HEK293 (cell line): Measurements from ENCODE around the gene ITPKB.

ENCODE experiments used
- CTCF ChIA-PET: fragments of 350-600 bp; formaldehyde crosslinking; extraction: SDS; loops from one replicate; lab custom pipeline; 2021; ENCODE audit warnings: antibody characterized with exemption; lab: Yijun Ruan, JAX
- POLR2A ChIA-PET: fragments of 300-600 bp; formaldehyde crosslinking; extraction: SDS; loops from one replicate; lab custom pipeline; 2020; ENCODE audit warnings: antibody characterized with exemption, inconsistent platforms; lab: Yijun Ruan, JAX
- H3K27ac ChIP-seq: fragments of 200-500 bp; sonication (Bioruptor generic); 2 replicates; pipeline ENCODE4 v1.5.1; 2014; ENCODE audit warnings: low read depth, low read length, control low read depth, inconsistent platforms; ENCODE audit errors: extremely low read depth
- H3K36me3 ChIP-seq, 2 experiments: fragments of 200-500 bp in 1 of 2; sonication (Bioruptor generic) in 1 of 2; 1 replicate in 1 of 2; 2 replicates in 1 of 2; pipeline ENCODE4 v1.5.1; 2014 to 2017; ENCODE audit warnings: inconsistent platforms in 2 of 2, low read length in 2 of 2; ENCODE audit not compliant: control insufficient read depth in 2 of 2, insufficient read depth in 1 of 2
- H3K4me1 ChIP-seq: fragments of 200-500 bp; sonication (Bioruptor generic); 2 replicates; pipeline ENCODE4 v1.5.1; 2014; ENCODE audit warnings: mild to moderate bottlenecking, low read length, inconsistent platforms; ENCODE audit not compliant: control insufficient read depth, insufficient read depth
- H3K4me3 ChIP-seq: 2 replicates; pipeline ENCODE4 v1.5.1; 2011; ENCODE audit warnings: low read depth, mild to moderate bottlenecking, control low read depth, low read length, moderate library complexity
- H3K9me3 ChIP-seq: fragments of 200-500 bp; sonication (Bioruptor generic); 2 replicates; pipeline ENCODE4 v1.5.1; 2014; ENCODE audit warnings: low read depth, low read length, inconsistent platforms; ENCODE audit not compliant: control insufficient read depth, insufficient read depth
- SP2 ChIP-seq: fragments of 450-650 bp; formaldehyde crosslinking; IDR thresholded peaks from 2 replicates; pipeline ENCODE4 v1.5.1; 2016; ENCODE audit warnings: missing biosample characterization, missing genetic modification characterization
- ZNF132 ChIP-seq: fragments of 450-650 bp; formaldehyde crosslinking; IDR thresholded peaks from 2 replicates; pipeline ENCODE4 v1.5.1; 2017; ENCODE audit warnings: missing biosample characterization, missing genetic modification characterization, borderline replicate concordance
- ZNF146 ChIP-seq: fragments of 450-650 bp; formaldehyde crosslinking; IDR thresholded peaks from 2 replicates; pipeline ENCODE4 v1.5.1; 2016; ENCODE audit warnings: missing biosample characterization, missing genetic modification characterization
- ZNF292 ChIP-seq: fragments of 450-650 bp; formaldehyde crosslinking; IDR thresholded peaks from 2 replicates; pipeline ENCODE4 v1.5.1; 2016; ENCODE audit warnings: low read depth, missing biosample characterization, missing genetic modification characterization, borderline replicate concordance
- ZNF37A ChIP-seq: fragments of 450-650 bp; IDR thresholded peaks from 2 replicates; pipeline ENCODE4 v1.5.1; 2018; ENCODE audit warnings: missing biosample characterization, missing genetic modification characterization
- ZNF391 ChIP-seq: fragments of 450-650 bp; formaldehyde crosslinking; IDR thresholded peaks from 2 replicates; pipeline ENCODE4 v1.5.1; 2016; ENCODE audit warnings: low read depth, missing biosample characterization, missing genetic modification characterization, borderline replicate concordance
- ZNF423 ChIP-seq: fragments of 450-650 bp; formaldehyde crosslinking; IDR thresholded peaks from 2 replicates; pipeline ENCODE4 v1.5.1; 2016; ENCODE audit warnings: missing biosample characterization, missing genetic modification characterization
- ZNF426 ChIP-seq: fragments of 450-650 bp; formaldehyde crosslinking; IDR thresholded peaks from 2 replicates; pipeline ENCODE4 v1.5.1; 2017; ENCODE audit warnings: missing biosample characterization, missing genetic modification characterization, mild to moderate bottlenecking, inconsistent platforms, moderate library complexity
- ZNF626 ChIP-seq: fragments of 450-650 bp; sonication (Bioruptor Pico); formaldehyde crosslinking; IDR thresholded peaks from 2 replicates; pipeline ENCODE4 v1.5.1; 2018; ENCODE audit warnings: missing biosample characterization, missing genetic modification characterization, inconsistent platforms
- ZNF837 ChIP-seq: fragments of 450-650 bp; formaldehyde crosslinking; IDR thresholded peaks from 2 replicates; pipeline ENCODE4 v1.5.1; 2016; ENCODE audit warnings: missing biosample characterization, missing genetic modification characterization
- ZSCAN23 ChIP-seq: fragments of 450-650 bp; formaldehyde crosslinking; IDR thresholded peaks from 2 replicates; pipeline ENCODE4 v1.5.1; 2016; ENCODE audit warnings: missing biosample characterization, missing genetic modification characterization
- TF ChIP-seq, protein P1 (sequence below): fragments of 450-650 bp; formaldehyde crosslinking; IDR thresholded peaks from 2 replicates; pipeline ENCODE4 v1.5.1; 2016; ENCODE audit warnings: missing biosample characterization, missing genetic modification characterization
- TF ChIP-seq, protein P2 (sequence below): fragments of 450-650 bp; formaldehyde crosslinking; IDR thresholded peaks from 2 replicates; pipeline ENCODE4 v1.5.1; 2016; ENCODE audit warnings: missing biosample characterization, missing genetic modification characterization, borderline replicate concordance
- TF ChIP-seq, protein P3 (sequence below): fragments of 450-650 bp; formaldehyde crosslinking; IDR thresholded peaks from 2 replicates; pipeline ENCODE4 v1.5.1; 2016; ENCODE audit warnings: missing biosample characterization, missing genetic modification characterization
- TF ChIP-seq, protein P4 (sequence below): fragments of 450-650 bp; formaldehyde crosslinking; IDR thresholded peaks from 2 replicates; pipeline ENCODE4 v1.5.1; 2017; ENCODE audit warnings: missing biosample characterization, missing genetic modification characterization

ITPKB gene

DNA sequence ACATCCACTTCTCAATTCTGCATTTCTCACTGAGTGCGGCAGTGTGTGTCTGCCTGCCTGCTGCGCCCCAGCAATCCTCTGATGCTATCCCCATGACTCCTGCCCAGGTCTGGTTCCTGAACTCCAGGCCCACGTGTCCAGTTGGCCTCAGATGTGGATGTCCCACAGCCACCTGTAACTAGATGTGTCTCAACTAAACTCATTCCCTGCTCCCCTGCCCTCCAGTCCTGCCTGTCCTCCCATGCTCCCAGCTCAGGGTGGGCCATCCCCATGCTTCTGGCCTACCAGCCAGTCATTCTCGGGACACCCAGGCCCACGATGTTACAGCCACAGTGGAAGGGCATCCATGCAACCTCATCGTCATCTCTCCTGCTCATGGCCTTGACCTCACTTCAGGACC, 113.8 kb downstream of the ITPKB start:
- no peak for TF ChIP-seq ZNF146 (tag by site-specific recombination)
- TF ChIP-seq, all 188 proteins: peak for 0
- no peaks in the 10 kb centered on the region for H3K9me3 ChIP-seq
- ChIA-PET POLR2A (no interaction called here), CTCF (interaction anchor here (0.6 to 3.3 kb wide), 11 partner anchors 8 to 237 kb away, joined by 3 to 30 read pairs (median 5); no protein-coding TSS in a partner anchor)
- no peaks in the 10 kb centered on the region for H3K4me1 ChIP-seq
- H3K36me3 ChIP-seq, result no peaks in the 10 kb centered on the region
- no peak overlapping the region for H3K27ac ChIP-seq
- H3K4me3 ChIP-seq, result no peak overlapping the region

DNA sequence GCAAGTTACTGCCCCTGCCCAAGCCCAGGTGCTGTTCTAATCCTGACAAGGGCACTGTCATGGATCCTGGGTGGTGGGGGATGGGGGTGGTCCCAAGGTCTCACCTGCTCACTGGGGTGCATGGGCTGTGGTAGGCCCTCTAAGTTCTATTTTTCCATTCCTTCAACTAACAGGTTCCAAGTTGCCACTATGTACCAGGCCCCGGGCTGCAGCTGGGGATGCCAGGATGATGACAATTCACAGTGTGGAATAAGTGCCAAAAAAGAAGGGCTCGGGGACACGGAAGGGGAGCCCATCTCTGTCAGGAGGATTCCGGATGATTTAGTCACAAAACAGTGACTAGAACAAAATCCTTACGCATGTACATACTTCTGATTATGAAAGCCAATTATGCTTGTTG, 114.6 kb downstream of the ITPKB start:
- H3K9me3 ChIP-seq, result no peaks in the 10 kb centered on the region
- H3K4me1 ChIP-seq, result no peaks in the 10 kb centered on the region
- CTCF ChIA-PET, result interaction anchor here (0.6 to 3.3 kb wide), 14 partner anchors 12 to 737 kb away, joined by 3 to 30 read pairs (median 4); no protein-coding TSS in a partner anchor
- TF ChIP-seq ZNF426 (no peak), ZNF292 (no peak), ZNF391 (tag by site-specific recombination) (no peak), ZNF423 (no peak), ZSCAN23 (no peak), SP2 (tag by site-specific recombination) (no peak), ZNF837 (tag by site-specific recombination) (no peak), ZNF626 (no peak), ZNF132 (tag by site-specific recombination) (no peak), ZNF37A (tag by site-specific recombination) (no peak)
- TF ChIP-seq, protein P1, sequence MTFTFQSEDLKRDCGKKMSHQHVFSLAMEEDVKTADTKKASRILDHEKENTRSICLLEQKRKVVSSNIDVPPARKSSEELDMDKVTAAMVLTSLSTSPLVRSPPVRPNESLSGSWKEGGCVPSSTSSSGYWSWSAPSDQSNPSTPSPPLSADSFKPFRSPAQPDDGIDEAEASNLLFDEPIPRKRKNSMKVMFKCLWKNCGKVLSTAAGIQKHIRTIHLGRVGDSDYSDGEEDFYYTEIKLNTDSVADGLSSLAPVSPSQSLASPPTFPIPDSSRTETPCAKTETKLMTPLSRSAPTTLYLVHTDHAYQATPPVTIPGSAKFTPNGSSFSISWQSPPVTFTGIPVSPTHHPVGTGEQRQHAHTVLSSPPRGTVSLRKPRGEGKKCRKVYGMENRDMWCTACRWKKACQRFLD (tag by site-specific recombination), result no peak
- TF ChIP-seq, protein P2, sequence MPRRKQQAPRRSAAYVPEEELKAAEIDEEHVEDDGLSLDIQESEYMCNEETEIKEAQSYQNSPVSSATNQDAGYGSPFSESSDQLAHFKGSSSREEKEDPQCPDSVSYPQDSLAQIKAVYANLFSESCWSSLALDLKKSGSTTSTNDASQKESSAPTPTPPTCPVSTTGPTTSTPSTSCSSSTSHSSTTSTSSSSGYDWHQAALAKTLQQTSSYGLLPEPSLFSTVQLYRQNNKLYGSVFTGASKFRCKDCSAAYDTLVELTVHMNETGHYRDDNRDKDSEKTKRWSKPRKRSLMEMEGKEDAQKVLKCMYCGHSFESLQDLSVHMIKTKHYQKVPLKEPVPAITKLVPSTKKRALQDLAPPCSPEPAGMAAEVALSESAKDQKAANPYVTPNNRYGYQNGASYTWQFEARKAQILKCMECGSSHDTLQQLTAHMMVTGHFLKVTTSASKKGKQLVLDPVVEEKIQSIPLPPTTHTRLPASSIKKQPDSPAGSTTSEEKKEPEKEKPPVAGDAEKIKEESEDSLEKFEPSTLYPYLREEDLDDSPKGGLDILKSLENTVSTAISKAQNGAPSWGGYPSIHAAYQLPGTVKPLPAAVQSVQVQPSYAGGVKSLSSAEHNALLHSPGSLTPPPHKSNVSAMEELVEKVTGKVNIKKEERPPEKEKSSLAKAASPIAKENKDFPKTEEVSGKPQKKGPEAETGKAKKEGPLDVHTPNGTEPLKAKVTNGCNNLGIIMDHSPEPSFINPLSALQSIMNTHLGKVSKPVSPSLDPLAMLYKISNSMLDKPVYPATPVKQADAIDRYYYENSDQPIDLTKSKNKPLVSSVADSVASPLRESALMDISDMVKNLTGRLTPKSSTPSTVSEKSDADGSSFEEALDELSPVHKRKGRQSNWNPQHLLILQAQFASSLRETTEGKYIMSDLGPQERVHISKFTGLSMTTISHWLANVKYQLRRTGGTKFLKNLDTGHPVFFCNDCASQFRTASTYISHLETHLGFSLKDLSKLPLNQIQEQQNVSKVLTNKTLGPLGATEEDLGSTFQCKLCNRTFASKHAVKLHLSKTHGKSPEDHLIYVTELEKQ (tag by site-specific recombination), result no peak
- TF ChIP-seq, protein P3, sequence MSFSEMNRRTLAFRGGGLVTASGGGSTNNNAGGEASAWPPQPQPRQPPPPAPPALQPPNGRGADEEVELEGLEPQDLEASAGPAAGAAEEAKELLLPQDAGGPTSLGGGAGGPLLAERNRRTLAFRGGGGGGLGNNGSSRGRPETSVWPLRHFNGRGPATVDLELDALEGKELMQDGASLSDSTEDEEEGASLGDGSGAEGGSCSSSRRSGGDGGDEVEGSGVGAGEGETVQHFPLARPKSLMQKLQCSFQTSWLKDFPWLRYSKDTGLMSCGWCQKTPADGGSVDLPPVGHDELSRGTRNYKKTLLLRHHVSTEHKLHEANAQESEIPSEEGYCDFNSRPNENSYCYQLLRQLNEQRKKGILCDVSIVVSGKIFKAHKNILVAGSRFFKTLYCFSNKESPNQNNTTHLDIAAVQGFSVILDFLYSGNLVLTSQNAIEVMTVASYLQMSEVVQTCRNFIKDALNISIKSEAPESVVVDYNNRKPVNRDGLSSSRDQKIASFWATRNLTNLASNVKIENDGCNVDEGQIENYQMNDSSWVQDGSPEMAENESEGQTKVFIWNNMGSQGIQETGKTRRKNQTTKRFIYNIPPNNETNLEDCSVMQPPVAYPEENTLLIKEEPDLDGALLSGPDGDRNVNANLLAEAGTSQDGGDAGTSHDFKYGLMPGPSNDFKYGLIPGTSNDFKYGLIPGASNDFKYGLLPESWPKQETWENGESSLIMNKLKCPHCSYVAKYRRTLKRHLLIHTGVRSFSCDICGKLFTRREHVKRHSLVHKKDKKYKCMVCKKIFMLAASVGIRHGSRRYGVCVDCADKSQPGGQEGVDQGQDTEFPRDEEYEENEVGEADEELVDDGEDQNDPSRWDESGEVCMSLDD (tag by site-specific recombination), result no peak
- TF ChIP-seq, protein P4, sequence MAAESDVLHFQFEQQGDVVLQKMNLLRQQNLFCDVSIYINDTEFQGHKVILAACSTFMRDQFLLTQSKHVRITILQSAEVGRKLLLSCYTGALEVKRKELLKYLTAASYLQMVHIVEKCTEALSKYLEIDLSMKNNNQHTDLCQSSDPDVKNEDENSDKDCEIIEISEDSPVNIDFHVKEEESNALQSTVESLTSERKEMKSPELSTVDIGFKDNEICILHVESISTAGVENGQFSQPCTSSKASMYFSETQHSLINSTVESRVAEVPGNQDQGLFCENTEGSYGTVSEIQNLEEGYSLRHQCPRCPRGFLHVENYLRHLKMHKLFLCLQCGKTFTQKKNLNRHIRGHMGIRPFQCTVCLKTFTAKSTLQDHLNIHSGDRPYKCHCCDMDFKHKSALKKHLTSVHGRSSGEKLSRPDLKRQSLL, result no peak
- H3K27ac ChIP-seq, result no peak overlapping the region
- POLR2A ChIA-PET, result interaction anchor here (0.7 kb wide), 1 partner anchor 192 kb away, joined by 6 read pairs; no protein-coding TSS in a partner anchor
- H3K4me3 ChIP-seq, result no peak overlapping the region
- no peaks in the 10 kb centered on the region for H3K36me3 ChIP-seq
